ENCODE data around the gene ABCA13.

ABCA13 gene

GRCh38 chr7:48634116-48634632, 462.9 kb downstream of the ABCA13 start:
- no peak for DNase-seq (ENCODE audit: low read depth in 3 of 3)

GRCh38 chr7:48635796-48636195, 464.5 kb downstream of the ABCA13 start:
- no peak for DNase-seq (ENCODE audit: low read depth in 3 of 3)

GRCh38 chr7:48636391-48637015, 465.2 kb downstream of the ABCA13 start:
- no peak for DNase-seq (ENCODE audit: low read depth in 3 of 3)

- no peak for DNase-seq (ENCODE audit: low read depth in 3 of 3)
These were observed 466.1 kb downstream of the ABCA13 start for GRCh38 chr7:48637382-48637781.

GRCh38 chr7:48638041-48638440, 466.8 kb downstream of the ABCA13 start:
- no peak for DNase-seq (ENCODE audit: low read depth in 3 of 3)

- no peak for DNase-seq (ENCODE audit: low read depth in 3 of 3)
These were observed 472.3 kb downstream of the ABCA13 start for GRCh38 chr7:48643431-48644013.

- no peak for DNase-seq (ENCODE audit: low read depth in 3 of 3)
These were observed 486.9 kb downstream of the ABCA13 start for GRCh38 chr7:48658138-48658537.

GRCh38 chr7:48660306-48660870, 489.1 kb downstream of the ABCA13 start:
- no peak for DNase-seq (ENCODE audit: low read depth in 3 of 3)

- DNase-seq (ENCODE audit: low read depth in 3 of 3) = no peak
These were observed 493.0 kb downstream of the ABCA13 start for GRCh38 chr7:48664241-48664640.

- no peak for DNase-seq (ENCODE audit: low read depth in 3 of 3)
These were observed 494.3 kb downstream of the ABCA13 start for GRCh38 chr7:48665353-48666135.

- no peak for DNase-seq (ENCODE audit: low read depth in 3 of 3)
These were observed 496.1 kb downstream of the ABCA13 start for GRCh38 chr7:48667407-48667806.

- no peak for DNase-seq (ENCODE audit: low read depth in 3 of 3)
These were observed 500.4 kb downstream of the ABCA13 start for GRCh38 chr7:48671656-48672055.

- DNase-seq (ENCODE audit: low read depth in 3 of 3) = no peak
These were observed 509.7 kb downstream of the ABCA13 start for GRCh38 chr7:48681006-48681405.

- no peak for DNase-seq (ENCODE audit: low read depth in 3 of 3)
These were observed 520.5 kb downstream of the ABCA13 start for GRCh38 chr7:48691788-48692187.
